ACC112 (cell line): Measurements from ENCODE around the gene ADAM22.

Experiments used
- H2AFZ ChIP-seq: fragments of 200-600 bp; sonication (generic); one replicate; pipeline ENCODE4 v1.6.0; 2017; ENCODE audit warnings: antibody characterized with exemption, low read length; ENCODE audit not compliant: unreplicated experiment
- H3K27ac ChIP-seq: fragments of 200-600 bp; sonication (generic); 2 replicates; pipeline ENCODE4 v1.5.1; 2014; ENCODE audit warnings: low read depth, mild to moderate bottlenecking, antibody characterized with exemption, low read length, moderate library complexity
- H3K27me3 ChIP-seq: fragments of 200-600 bp; sonication (generic); 2 replicates; pipeline ENCODE4 v1.6.1; 2014; ENCODE audit warnings: mild to moderate bottlenecking, antibody characterized with exemption, low read length, moderate library complexity, mixed read lengths; ENCODE audit not compliant: insufficient read depth
- H3K36me3 ChIP-seq: fragments of 200-600 bp; sonication (generic); 2 replicates; pipeline ENCODE4 v1.6.1; 2016; ENCODE audit warnings: mild to moderate bottlenecking, antibody characterized with exemption, low read length, moderate library complexity, mixed read lengths; ENCODE audit not compliant: insufficient read depth
- H3K4me1 ChIP-seq: fragments of 200-600 bp; sonication (generic); one replicate; pipeline ENCODE4 v1.6.1; 2016; ENCODE audit warnings: low read length, mixed read lengths; ENCODE audit not compliant: insufficient read depth, unreplicated experiment, control insufficient read depth
- H3K4me3 ChIP-seq: fragments of 200-600 bp; sonication (generic); 2 replicates; pipeline ENCODE4 v1.5.1; 2014; ENCODE audit warnings: mild to moderate bottlenecking, low read depth, low read length
- H3K79me2 ChIP-seq: fragments of 200-600 bp; sonication (generic); one replicate; pipeline ENCODE4 v1.6.0; 2016; ENCODE audit warnings: low read length; ENCODE audit not compliant: control insufficient read depth, unreplicated experiment, insufficient read depth

Gene ADAM22

GRCh38 chr7:87960239-87960638 lies 26.2 kb downstream of the ADAM22 start:
- Histone ChIP-seq H3K27ac (no peak overlapping the region), H3K79me2 (no peaks in the 10 kb centered on the region), H2AFZ (no peak overlapping the region), H3K4me3 (no peak overlapping the region), H3K36me3 (no peaks in the 10 kb centered on the region), H3K4me1 (no peaks in the 10 kb centered on the region), H3K27me3 (no peaks in the 10 kb centered on the region)

DNA sequence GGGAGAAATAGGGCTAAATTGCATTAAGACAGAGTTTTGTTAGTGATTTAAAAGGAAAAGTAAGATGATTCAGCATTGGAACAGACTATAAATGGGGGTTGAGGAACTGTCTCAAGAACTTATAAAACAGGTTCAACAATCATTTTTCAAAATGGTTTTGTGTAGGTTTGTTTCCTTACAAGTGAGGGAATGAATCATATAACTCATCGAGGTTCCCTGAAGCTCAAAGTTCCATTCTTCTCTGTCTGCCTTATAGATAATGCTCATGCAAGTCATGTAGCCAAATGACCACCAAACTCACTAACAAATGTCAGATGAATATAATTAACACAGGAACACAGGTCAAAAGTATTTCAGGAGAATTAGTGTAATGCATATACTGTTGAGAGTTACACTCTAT lies 27.7 kb downstream of the ADAM22 start:
- H2AFZ ChIP-seq = no peak overlapping the region
- no peaks in the 10 kb centered on the region for H3K36me3 ChIP-seq
- no peaks in the 10 kb centered on the region for H3K79me2 ChIP-seq
- no peak overlapping the region for H3K4me3 ChIP-seq
- H3K4me1 ChIP-seq = no peaks in the 10 kb centered on the region
- no peaks in the 10 kb centered on the region for H3K27me3 ChIP-seq
- H3K27ac ChIP-seq = no peak overlapping the region

DNA sequence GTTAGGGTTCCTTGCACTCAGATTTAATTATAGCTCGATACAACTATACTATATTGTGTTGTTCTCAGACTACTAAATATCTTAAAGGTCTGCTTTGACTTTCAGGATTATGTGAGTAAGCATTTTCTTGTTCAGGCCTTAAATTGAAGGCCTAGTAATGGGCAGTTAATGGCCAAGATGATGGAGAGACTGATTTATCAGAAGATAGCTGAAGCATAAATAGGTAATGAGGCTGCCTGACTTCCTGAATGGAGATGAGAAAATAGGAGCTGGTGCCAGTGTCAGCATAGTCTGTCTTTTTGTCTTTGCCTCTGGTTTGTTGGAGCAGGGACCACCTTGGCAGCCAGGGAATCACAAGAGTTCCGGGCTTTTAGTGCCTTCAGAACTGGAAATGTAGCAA lies 32.2 kb downstream of the ADAM22 start:
- no peak overlapping the region for H2AFZ ChIP-seq
- no peaks in the 10 kb centered on the region for H3K27me3 ChIP-seq
- no peaks in the 10 kb centered on the region for H3K36me3 ChIP-seq
- no peak overlapping the region for H3K27ac ChIP-seq
- no peak overlapping the region for H3K4me3 ChIP-seq
- H3K79me2 ChIP-seq = no peaks in the 10 kb centered on the region
- no peaks in the 10 kb centered on the region for H3K4me1 ChIP-seq

DNA sequence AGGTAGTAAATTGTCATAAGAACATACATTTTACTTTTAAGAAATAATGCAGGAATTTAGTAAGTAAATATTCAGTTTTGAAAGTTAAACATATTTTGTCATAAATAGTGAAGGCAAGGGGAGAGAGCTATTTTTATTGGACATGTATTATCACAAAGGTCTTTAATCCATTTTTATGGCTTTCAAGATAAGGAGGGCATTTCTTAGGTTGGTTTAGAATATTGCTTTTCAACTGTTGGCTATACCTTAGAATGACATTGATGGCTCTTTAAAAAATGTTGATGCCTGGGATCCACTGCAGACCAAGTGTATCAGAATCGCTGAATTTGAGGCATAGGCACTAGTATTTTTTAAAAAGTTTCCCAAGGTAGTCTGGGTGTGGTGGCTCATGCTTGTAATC lies 34.0 kb downstream of the ADAM22 start:
- H3K36me3 ChIP-seq = no peaks in the 10 kb centered on the region
- H2AFZ ChIP-seq = no peak overlapping the region
- no peaks in the 10 kb centered on the region for H3K79me2 ChIP-seq
- H3K4me1 ChIP-seq = no peaks in the 10 kb centered on the region
- H3K4me3 ChIP-seq = no peak overlapping the region
- no peak overlapping the region for H3K27ac ChIP-seq
- no peaks in the 10 kb centered on the region for H3K27me3 ChIP-seq

DNA sequence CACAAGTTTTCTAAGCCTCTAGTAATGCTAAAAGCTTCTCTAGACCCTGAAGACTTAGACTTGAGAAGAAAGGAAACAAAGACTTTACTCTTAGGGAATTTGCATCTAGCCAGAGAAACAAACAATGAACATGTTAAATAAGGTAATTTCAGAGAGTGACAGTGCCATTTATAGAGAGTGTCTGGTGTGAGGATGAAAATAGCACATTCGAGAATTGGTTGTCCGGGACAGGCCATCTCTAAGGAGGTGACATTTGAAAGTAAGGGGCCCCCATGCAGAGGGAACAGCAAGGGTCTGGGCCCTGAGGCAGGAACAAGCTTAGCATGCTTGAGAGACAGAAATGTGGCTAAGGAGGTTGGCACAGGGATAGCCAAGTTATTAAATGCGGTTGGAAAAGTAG lies 48.1 kb downstream of the ADAM22 start:
- no peak overlapping the region for H3K27ac ChIP-seq
- no peaks in the 10 kb centered on the region for H3K4me1 ChIP-seq
- H2AFZ ChIP-seq = no peak overlapping the region
- H3K36me3 ChIP-seq = no peaks in the 10 kb centered on the region
- no peak overlapping the region for H3K4me3 ChIP-seq
- no peaks in the 10 kb centered on the region for H3K27me3 ChIP-seq
- no peaks in the 10 kb centered on the region for H3K79me2 ChIP-seq

GRCh38 chr7:87984088-87984487 lies 50.0 kb downstream of the ADAM22 start:
- no peak overlapping the region for H3K27ac ChIP-seq
- H2AFZ ChIP-seq = no peak overlapping the region
- no peaks in the 10 kb centered on the region for H3K79me2 ChIP-seq
- H3K27me3 ChIP-seq = no peaks in the 10 kb centered on the region
- no peak overlapping the region for H3K4me3 ChIP-seq
- H3K4me1 ChIP-seq = no peaks in the 10 kb centered on the region
- H3K36me3 ChIP-seq = no peaks in the 10 kb centered on the region

- H3K27ac ChIP-seq = no peak overlapping the region
- H3K36me3 ChIP-seq = no peaks in the 10 kb centered on the region
- H2AFZ ChIP-seq = no peak overlapping the region
- no peaks in the 10 kb centered on the region for H3K79me2 ChIP-seq
- H3K4me1 ChIP-seq = no peaks in the 10 kb centered on the region
- H3K4me3 ChIP-seq = no peak overlapping the region
- H3K27me3 ChIP-seq = no peaks in the 10 kb centered on the region
These were observed 59.2 kb downstream of the ADAM22 start for GRCh38 chr7:87993269-87993668.

- no peaks in the 10 kb centered on the region for H3K36me3 ChIP-seq
- H3K79me2 ChIP-seq = no peaks in the 10 kb centered on the region
- H2AFZ ChIP-seq = peak overlapping the region; percentile 43
- H3K27me3 ChIP-seq = no peaks in the 10 kb centered on the region
- no peak overlapping the region for H3K4me3 ChIP-seq
- H3K4me1 ChIP-seq = peaks cover 6% of the 10 kb centered on the region
- no peak overlapping the region for H3K27ac ChIP-seq
These were observed 65.2 kb downstream of the ADAM22 start for GRCh38 chr7:87999261-87999660.

DNA sequence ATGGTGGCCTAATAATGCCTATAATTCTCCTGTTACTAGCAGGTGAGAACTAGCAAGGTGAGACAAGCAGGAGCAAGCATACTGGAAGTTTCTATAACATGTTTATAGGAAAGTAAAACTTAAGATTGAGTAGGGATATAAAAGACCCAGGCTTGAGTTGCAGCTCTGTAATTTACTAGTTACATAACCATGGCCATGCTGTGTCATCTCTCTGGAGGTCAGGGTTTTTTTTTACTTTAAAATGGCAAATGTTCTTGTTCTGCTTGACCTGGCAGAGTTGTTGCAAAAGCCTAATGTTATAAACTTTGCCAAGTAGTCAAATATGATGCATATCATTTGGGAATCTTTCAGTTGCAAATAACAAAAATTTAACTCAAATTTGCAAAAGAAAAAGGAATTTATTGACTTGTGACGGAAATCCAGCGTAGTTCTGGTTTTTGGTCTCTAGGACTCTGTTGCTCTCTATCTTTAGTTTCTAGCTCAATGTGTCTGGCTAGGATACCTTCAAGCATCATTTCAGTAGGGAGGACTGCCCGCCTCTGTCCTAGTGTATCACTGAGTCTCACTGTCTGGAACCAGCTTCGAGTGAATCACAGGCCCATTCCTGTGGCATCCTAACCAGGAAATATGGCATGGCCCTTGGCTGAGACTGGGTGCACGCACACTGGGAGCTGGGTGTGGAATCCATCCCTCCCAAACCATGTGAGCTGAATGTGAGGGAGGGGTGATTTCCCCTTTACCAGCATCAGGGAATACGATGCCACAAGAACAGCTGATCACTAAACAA lies 67.9 kb downstream of the ADAM22 start:
- H3K4me3 ChIP-seq = no peak overlapping the region
- H3K79me2 ChIP-seq = no peaks in the 10 kb centered on the region
- H3K4me1 ChIP-seq = peaks cover 6% of the 10 kb centered on the region
- no peaks in the 10 kb centered on the region for H3K27me3 ChIP-seq
- no peak overlapping the region for H2AFZ ChIP-seq
- no peak overlapping the region for H3K27ac ChIP-seq
- H3K36me3 ChIP-seq = no peaks in the 10 kb centered on the region

DNA sequence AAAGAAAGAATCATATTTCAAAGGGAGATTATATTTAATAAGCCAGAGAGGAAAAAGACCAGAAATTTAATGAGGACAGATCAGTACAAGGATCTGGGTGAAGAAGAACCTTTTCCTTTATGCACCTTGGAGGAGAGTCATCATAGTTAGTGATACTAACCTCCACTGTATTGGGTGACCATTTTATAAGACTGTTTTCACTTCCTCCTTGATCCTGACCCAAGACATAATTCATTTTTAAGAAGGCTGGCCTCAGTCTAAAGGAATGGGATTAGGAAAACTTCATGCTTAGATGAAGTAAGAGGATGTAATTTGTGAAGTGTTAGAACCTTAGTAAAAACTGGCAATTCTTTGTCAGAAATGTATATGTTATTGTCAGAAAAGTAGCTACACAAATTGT lies 68.6 kb downstream of the ADAM22 start:
- Histone ChIP-seq H3K27me3 (no peaks in the 10 kb centered on the region), H3K27ac (no peak overlapping the region), H3K79me2 (no peaks in the 10 kb centered on the region), H3K36me3 (no peaks in the 10 kb centered on the region), H3K4me1 (peaks cover 6% of the 10 kb centered on the region), H3K4me3 (no peak overlapping the region), H2AFZ (no peak overlapping the region)

DNA sequence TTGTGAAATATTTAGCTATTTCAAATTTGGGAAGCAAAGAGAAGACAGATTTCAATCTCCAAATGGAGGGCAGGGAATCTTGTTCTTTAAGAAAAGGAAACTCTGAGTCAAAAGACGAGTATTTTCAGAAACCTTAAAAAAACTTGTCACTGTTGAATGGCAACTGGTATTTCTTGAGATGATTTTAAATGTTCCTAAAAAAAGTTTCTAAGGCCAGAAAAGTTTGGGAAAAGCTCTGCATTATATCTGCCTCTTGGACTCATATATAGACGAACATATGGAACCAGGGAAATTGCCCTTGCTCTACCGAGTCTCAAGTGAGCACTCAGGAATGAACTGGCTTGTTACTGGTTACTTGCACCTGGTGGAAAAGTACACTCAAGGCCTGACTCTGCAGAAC lies 69.5 kb downstream of the ADAM22 start:
- Histone ChIP-seq H3K27me3 (no peaks in the 10 kb centered on the region), H2AFZ (no peak overlapping the region), H3K36me3 (no peaks in the 10 kb centered on the region), H3K27ac (no peak overlapping the region), H3K4me3 (no peak overlapping the region), H3K4me1 (peaks cover 6% of the 10 kb centered on the region), H3K79me2 (no peaks in the 10 kb centered on the region)
